GM21526 (cell line): ENCODE measurements around the gene DNAI7.

Experiments used
- ATAC-seq: cut with Tn5 transposase; IDR thresholded peaks from one replicate; pipeline ENCODE4 v1.9.1; 2021; ENCODE audit warnings: moderate library complexity; ENCODE audit not compliant: unreplicated experiment, low FRiP score

DNAI7 gene

GRCh38 chr12:25102402-25102801 lies 92.6 kb downstream of the DNAI7 start:
- no peak for ATAC-seq

- no peak for ATAC-seq
These were observed 93.9 kb downstream of the DNAI7 start for GRCh38 chr12:25101092-25101445.

GRCh38 chr12:25100194-25101091 lies 94.5 kb downstream of the DNAI7 start:
- ATAC-seq: no peak

GRCh38 chr12:25099010-25099409 lies 96.0 kb downstream of the DNAI7 start:
- ATAC-seq: no peak

GRCh38 chr12:25089738-25090137 lies 105.2 kb downstream of the DNAI7 start:
- ATAC-seq: no peak

GRCh38 chr12:25087596-25087995 lies 107.4 kb downstream of the DNAI7 start:
- no peak for ATAC-seq

- no peak for ATAC-seq
These were observed 110.1 kb downstream of the DNAI7 start for GRCh38 chr12:25084816-25085215.

GRCh38 chr12:25083211-25083610 lies 111.7 kb downstream of the DNAI7 start:
- ATAC-seq: no peak

- no peak for ATAC-seq
These were observed 112.3 kb downstream of the DNAI7 start for GRCh38 chr12:25082628-25083027.

- ATAC-seq: no peak
These were observed 115.6 kb downstream of the DNAI7 start for GRCh38 chr12:25079393-25079792.

GRCh38 chr12:25074954-25075353 lies 120.0 kb downstream of the DNAI7 start:
- ATAC-seq: peak; percentile 43

GRCh38 chr12:25074113-25074512 lies 120.8 kb downstream of the DNAI7 start:
- no peak for ATAC-seq

GRCh38 chr12:25072906-25073650 lies 121.9 kb downstream of the DNAI7 start:
- ATAC-seq: no peak

GRCh38 chr12:25071366-25071765 lies 123.6 kb downstream of the DNAI7 start:
- no peak for ATAC-seq

- ATAC-seq: no peak
These were observed 125.7 kb downstream of the DNAI7 start for GRCh38 chr12:25069224-25069623.

GRCh38 chr12:25065035-25065434 lies 129.9 kb downstream of the DNAI7 start:
- ATAC-seq: no peak

GRCh38 chr12:25063873-25064628 lies 130.9 kb downstream of the DNAI7 start:
- no peak for ATAC-seq

- ATAC-seq: peak; percentile 44
These were observed 136.3 kb downstream of the DNAI7 start for GRCh38 chr12:25058658-25059058.
